LNCAP (cell line): ENCODE measurements around the gene VSTM4.

ENCODE experiments used
- TF ChIP-seq, protein P1 (sequence below): fragments of 450-650 bp; IDR thresholded peaks from 2 replicates; pipeline ENCODE4 v1.5.1; 2017; ENCODE audit warnings: mild to moderate bottlenecking

Gene VSTM4

DNA sequence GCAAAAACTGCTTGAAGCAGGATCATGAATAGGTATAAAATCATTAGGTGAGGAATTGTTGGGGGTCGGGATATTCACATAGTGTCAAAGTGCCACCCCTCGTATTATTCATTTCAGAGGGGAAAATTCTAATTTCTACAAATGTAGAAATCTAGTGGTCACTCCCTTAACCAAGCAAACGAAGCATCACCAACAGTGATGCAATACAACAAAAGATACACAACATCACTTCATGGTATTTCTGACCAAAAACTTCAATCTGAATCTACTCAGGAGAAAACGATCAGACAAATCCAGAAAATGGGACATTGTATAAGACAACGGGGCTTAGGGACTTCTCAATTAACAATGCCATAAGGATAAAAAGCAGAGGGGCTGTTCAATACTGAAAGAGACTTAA is 44.8 kb upstream of the VSTM4 start:
- TF ChIP-seq, protein P1, sequence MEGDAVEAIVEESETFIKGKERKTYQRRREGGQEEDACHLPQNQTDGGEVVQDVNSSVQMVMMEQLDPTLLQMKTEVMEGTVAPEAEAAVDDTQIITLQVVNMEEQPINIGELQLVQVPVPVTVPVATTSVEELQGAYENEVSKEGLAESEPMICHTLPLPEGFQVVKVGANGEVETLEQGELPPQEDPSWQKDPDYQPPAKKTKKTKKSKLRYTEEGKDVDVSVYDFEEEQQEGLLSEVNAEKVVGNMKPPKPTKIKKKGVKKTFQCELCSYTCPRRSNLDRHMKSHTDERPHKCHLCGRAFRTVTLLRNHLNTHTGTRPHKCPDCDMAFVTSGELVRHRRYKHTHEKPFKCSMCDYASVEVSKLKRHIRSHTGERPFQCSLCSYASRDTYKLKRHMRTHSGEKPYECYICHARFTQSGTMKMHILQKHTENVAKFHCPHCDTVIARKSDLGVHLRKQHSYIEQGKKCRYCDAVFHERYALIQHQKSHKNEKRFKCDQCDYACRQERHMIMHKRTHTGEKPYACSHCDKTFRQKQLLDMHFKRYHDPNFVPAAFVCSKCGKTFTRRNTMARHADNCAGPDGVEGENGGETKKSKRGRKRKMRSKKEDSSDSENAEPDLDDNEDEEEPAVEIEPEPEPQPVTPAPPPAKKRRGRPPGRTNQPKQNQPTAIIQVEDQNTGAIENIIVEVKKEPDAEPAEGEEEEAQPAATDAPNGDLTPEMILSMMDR = no peak

DNA sequence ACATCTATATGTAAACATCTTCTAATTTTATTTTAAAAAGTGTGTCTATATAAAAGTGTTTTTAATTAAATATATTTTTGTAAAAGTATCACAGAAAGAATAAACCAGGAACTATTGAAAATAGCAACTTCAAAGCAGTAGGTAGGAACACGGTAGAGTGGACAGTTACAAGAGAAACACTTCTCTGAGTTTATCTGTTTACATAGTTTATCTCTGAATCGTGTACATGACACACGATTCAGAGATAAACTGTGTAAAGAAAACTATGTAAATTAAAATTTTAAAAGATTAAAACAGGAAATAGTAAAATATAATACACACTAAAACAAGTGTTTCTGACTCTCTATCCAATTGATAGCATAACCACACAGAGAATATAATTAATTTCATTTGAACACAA is 43.6 kb upstream of the VSTM4 start:
- TF ChIP-seq, protein P1 = no peak

DNA sequence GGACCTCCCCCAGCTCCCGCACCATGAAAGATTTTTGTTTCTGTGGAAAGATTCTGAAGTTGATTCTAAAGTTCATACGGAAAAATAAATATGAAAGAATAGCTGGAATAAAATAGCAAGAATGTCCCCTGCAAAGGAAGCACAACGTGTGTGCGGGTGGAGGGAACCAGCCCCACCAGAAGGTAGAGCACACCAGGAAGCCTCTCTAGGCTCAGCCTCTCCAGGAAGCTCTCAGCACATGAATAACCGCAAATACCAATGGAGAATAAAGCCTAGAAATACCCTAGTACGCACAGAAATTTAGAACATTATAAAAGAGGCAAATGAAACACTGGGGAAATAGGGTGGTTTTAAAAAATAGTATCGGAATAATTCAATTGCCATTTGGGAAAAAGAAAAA is 43.1 kb upstream of the VSTM4 start:
- TF ChIP-seq, protein P1 = no peak

DNA sequence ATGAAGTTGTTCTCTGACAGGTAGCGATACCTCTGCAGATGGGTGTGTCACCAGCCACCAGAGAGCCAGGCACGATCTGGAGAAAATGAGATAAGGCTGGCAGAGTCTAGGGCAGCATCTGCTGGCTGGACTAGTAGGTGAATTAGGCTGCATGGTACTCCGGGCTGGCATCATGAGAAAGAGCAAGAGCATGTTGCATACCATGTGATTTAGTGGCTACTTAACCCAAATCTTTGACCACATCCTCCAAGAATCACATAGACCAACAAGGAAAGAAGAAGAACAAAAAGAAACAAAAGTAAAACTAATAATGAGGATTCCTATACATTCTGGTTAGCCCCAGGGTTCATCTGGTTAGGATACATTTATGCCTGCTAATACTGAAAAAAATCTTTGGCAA is 41.9 kb upstream of the VSTM4 start:
- TF ChIP-seq, protein P1 = no peak

DNA sequence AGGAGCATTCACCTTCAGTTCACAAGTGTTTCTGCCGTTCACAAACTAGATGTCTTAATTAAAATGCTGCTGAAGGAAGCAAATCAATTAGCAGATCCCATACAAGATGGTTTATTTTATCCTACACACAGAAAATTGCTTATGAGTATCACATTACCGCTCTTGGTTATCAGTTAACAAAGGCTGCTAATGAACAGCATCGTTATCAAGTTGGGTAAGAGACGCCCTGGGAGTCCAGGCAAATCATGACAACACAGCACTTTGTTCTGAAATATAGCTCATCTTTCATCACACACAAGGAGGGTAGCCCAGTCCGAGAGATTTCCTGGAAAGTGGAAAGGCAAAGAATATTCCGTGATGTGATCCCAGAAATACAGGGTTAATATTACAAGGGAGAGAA is 39.3 kb upstream of the VSTM4 start:
- TF ChIP-seq, protein P1 = no peak

DNA sequence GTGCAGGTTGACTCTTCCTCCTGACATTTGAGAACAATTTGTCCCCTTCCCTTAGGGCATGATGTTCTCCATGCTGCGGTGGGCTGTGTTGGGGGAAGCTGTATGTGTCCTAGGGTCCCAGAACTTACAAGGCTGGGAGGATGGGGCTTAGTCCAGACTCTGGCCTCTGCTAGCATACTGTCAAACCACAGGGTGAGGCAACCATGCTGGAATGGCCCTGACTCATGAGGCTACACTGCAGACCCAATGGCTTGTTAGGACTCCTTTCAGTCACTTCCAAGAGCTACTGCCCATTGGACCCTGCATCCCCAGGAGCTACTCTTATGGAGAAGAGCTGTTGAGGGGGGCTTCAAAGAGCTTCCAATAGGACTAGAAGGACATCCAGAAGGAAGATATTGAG is 38.6 kb upstream of the VSTM4 start:
- TF ChIP-seq, protein P1 = no peak

DNA sequence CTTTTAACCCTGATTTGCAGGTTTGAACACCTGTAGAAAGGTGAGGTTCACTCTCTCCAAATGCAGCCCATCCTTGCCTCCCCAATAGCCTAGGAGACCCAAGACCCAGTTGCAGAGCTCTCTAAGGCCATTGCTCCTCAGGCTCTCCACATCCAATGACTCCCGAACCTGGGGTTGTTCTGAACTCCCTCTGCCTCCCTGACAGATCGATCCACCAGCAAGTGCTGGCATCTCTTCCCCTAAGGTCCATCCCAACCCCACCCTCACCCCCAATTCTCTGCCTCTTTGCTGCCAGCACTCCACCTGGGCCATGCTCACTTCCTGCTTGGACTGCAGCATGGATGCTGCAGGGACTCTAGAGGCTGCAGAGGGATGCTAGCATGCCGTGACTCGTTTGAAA is 37.8 kb upstream of the VSTM4 start:
- TF ChIP-seq, protein P1 = no peak

DNA sequence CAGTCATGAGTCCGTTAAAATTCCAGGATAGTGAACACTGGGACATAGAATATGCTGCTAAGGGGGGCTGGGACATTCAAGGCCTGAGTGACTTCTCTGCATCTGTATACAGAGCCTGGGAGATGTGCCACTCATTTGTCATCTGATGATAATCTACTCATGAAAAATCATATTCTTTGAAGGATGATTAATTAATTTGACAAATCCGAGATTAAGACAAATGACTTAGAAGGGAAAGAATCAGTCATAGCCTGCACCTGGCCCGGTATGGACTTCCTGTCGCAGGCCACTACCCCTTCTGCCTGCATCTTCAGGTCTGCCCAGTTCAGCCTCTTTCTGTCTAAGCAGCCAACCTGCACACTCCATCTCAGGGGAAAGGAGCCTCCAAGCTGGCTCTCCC is 37.3 kb upstream of the VSTM4 start:
- TF ChIP-seq, protein P1 = no peak
